Astrocyte of the cerebellum (primary cell): Measurements from ENCODE around the gene NR3C1.

Experiments used
- DNase-seq: peaks from one replicate; pipeline ENCODE4 v3.0.0-alpha.2; 2011; ENCODE audit warnings: low read depth
- H3K4me3 ChIP-seq: 2 replicates; pipeline ENCODE4 v1.5.1; 2011; ENCODE audit warnings: mild to moderate bottlenecking, low read depth, low read length, moderate library complexity
- CTCF ChIP-seq: IDR thresholded peaks from 2 replicates; pipeline ENCODE4 v1.5.1; 2012; ENCODE audit warnings: low read length, low read depth, moderate library complexity, mild to moderate bottlenecking; ENCODE audit errors: missing control alignments
- in situ Hi-C: cut with HindIII; loops from 2 replicates; pipeline ENCODE4 v1.10.0; 2017; ENCODE audit warnings: low sequenced_read_pairs

NR3C1 gene

GRCh38 chr5:143427122-143427735 lies 23.7 kb upstream of the NR3C1 start:
- DNase-seq = no peak
- in situ Hi-C loops = no loop called here
- no peak for TF ChIP-seq CTCF

GRCh38 chr5:143426437-143426991 lies 23.0 kb upstream of the NR3C1 start:
- in situ Hi-C loops = no loop called here
- no peak overlapping the region for H3K4me3 ChIP-seq
- no peak for TF ChIP-seq CTCF
- no peak for DNase-seq

More at GRCh38 chr5:143427122-143427735, 23.7 kb upstream of the NR3C1 start:
- H3K4me3 ChIP-seq = no peak overlapping the region

- no peak for TF ChIP-seq CTCF
- no peak overlapping the region for H3K4me3 ChIP-seq
- no peak for DNase-seq
- in situ Hi-C loops = no loop called here
Measured at GRCh38 chr5:143425835-143426234, 22.3 kb upstream of the NR3C1 start.

- no peak for DNase-seq
- no peak overlapping the region for H3K4me3 ChIP-seq
- TF ChIP-seq CTCF = no peak
- in situ Hi-C loops = loop anchor here (10.0 kb wide), 1 partner anchor 406 kb away; no protein-coding TSS in a partner anchor
Measured at GRCh38 chr5:143418140-143418866, 14.8 kb upstream of the NR3C1 start.

GRCh38 chr5:143417503-143418139 lies 14.1 kb upstream of the NR3C1 start:
- no peak for DNase-seq
- no peak for TF ChIP-seq CTCF
- H3K4me3 ChIP-seq = no peak overlapping the region
- in situ Hi-C loops = loop anchor here (10.0 kb wide), 1 partner anchor 407 kb away; no protein-coding TSS in a partner anchor

- TF ChIP-seq CTCF = no peak
- in situ Hi-C loops = loop anchor here (10.0 kb wide), 1 partner anchor 408 kb away; no protein-coding TSS in a partner anchor
- no peak for DNase-seq
- H3K4me3 ChIP-seq = no peak overlapping the region
Measured at GRCh38 chr5:143416411-143416810, 12.9 kb upstream of the NR3C1 start.
